Measurements from ENCODE around the gene IGDCC3. TPM values are rescaled to one million over a fixed set of nuclear protein-coding genes. Genes with fewer than 3 reads are reported as not detected.
A peak's percentile ranks its signal among the peaks of the same experiment; 100 is the strongest.
"Not testable (repeated sequence)": the region's sequence is repeated elsewhere in the genome, so short reads cannot be mapped to it uniquely, and the experiment has no call there.

The IGDCC3 gene
- total RNA-seq, 2 donors from 2014 or later, result not detected

DNA sequence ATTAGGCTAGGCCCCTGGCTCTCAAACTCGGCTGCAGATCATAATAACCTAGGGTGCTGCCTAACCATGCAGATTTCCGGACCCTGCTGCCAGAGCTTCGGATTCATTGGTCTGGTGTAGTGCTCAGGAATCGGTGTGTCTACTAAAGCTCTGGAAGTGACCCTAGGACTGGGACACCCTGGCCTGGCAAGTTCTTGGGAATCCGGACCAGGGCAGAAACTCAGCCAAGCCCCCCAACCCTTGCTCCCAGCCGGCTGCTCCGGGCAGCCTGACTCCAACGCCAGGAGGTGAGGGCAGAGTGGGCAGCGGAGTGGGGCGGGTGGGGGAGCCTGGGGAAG is 23.0 kb downstream of the IGDCC3 start:
- no peak for DNase-seq (ENCODE audit: low spot score)
- Histone ChIP-seq H3K4me3 (peak overlapping the region; percentile 32 to 54), H3K9me3 (peaks cover 0 to 10% of the 10 kb centered on the region in 2 donors), H3K27ac (no peak overlapping the region), H3K4me1 (peaks cover 0 to 6% of the 10 kb centered on the region in 2 donors), H3K27me3 (peaks cover 0 to 7% of the 10 kb centered on the region in 2 donors), H3K36me3 (no peaks in the 10 kb centered on the region)
- TF ChIP-seq, protein P1, sequence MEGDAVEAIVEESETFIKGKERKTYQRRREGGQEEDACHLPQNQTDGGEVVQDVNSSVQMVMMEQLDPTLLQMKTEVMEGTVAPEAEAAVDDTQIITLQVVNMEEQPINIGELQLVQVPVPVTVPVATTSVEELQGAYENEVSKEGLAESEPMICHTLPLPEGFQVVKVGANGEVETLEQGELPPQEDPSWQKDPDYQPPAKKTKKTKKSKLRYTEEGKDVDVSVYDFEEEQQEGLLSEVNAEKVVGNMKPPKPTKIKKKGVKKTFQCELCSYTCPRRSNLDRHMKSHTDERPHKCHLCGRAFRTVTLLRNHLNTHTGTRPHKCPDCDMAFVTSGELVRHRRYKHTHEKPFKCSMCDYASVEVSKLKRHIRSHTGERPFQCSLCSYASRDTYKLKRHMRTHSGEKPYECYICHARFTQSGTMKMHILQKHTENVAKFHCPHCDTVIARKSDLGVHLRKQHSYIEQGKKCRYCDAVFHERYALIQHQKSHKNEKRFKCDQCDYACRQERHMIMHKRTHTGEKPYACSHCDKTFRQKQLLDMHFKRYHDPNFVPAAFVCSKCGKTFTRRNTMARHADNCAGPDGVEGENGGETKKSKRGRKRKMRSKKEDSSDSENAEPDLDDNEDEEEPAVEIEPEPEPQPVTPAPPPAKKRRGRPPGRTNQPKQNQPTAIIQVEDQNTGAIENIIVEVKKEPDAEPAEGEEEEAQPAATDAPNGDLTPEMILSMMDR (IDR thresholded peaks at IDR 0.05), result no peak

DNA sequence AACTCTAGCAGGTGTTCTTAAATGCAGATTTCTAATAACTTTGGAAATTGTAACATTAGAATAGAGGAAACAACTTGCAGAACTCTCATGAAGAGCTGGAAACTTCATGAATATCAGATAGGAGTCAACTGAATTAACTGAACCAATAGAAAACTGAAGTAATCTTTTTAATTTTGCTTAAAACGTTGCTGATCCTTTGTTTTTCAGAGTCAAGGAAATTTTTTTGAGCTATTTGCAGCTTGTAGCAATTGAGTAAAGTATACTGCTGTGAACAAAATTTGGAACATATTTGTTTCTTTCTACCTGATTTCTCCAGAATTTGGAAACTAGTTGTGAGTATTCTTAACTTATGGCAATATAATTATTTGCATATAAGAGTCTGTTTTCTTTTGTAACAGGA is 25.8 kb downstream of the IGDCC3 start:
- not testable (repeated sequence) for DNase-seq (ENCODE audit: low spot score); H3K27me3 ChIP-seq; H3K4me3 ChIP-seq; H3K9me3 ChIP-seq; H3K27ac ChIP-seq; H3K36me3 ChIP-seq; H3K4me1 ChIP-seq

DNA sequence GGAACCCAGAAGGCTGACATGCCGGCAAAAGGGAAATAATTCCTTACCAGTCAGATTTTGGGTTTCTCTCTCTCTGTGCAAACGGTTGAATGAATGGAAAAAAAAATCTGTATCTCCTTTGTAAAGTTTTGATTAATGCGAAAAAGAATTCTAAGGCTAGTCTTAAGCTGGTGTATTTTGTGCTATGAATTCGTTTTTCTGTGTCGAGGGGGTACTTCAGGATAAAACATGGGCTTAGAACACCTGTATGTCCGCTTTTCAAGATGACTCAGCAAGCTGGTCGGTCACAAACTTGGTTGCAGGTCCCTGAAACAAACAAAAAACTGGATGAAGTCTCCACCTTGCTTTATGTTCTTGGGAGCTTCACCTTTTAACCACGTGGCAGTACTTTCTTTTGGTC is 28.5 kb downstream of the IGDCC3 start:
- Histone ChIP-seq H3K9me3 (peaks cover 0 to 10% of the 10 kb centered on the region in 2 donors), H3K4me3 (no peak overlapping the region), H3K4me1 (no peaks in the 10 kb centered on the region), H3K27ac (no peak overlapping the region), H3K27me3 (no peaks in the 10 kb centered on the region), H3K36me3 (no peaks in the 10 kb centered on the region)
- TF ChIP-seq, protein P1 (IDR thresholded peaks at IDR 0.05), result no peak
- DNase-seq (ENCODE audit: low spot score), result no peak

DNA sequence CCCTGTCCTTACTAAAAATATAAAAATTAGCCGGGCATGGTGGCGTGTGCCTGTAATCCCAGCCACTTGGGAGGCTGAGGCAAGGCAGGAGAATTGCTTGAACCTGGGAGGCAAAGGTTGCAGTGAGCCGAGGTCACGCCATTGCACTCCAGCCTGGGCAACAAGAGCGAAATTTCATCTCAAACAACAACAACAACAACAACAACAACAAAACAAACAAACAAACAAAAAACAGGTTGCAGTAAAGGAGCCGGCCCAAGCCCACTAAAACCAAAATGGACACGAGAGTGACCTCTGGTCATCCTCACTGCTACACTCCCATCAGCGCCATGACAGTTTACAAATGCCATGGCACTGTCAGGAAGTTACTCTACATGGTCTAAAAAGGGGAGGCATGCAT is 30.0 kb downstream of the IGDCC3 start:
- H3K4me1 ChIP-seq; H3K9me3 ChIP-seq; H3K36me3 ChIP-seq; H3K27me3 ChIP-seq; DNase-seq (ENCODE audit: low spot score); H3K4me3 ChIP-seq; H3K27ac ChIP-seq: not testable (repeated sequence)

DNA sequence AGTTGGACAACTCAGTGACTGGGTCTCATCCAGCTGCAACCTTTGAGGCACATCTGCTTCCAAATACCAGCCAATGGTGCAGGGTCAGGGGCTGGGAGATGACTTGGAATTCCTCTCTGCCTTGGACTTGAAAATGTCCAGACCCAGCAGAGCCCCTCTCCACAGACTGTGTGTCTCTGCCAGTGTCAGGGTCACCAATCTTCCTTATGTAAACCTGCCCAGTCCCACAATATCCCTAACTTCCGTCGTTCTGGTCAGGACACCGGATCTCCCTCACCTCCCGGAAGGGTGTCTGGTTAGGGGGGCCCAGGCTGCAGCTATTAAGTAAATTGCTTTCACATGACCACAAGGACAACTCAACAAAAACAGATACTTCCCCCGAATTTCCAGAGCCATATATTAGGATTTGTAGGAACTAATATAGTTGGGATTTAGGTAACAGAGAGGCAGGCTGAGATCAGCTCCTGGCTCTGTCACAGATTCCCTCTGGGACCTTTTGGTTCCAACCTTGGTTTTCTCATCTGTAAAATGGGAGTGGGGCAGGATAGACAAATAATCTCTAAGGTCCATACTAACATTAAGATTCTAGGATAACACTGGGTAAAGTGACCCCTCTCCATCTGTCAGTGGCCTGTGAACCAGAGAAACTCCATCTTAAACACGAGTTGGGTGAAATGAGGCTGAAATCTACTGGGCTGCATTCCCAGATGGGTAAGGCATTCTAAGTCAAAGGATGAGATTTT is 30.8 kb downstream of the IGDCC3 start:
- TF ChIP-seq, protein P1 (IDR thresholded peaks at IDR 0.05), result no peak
- Histone ChIP-seq H3K4me1 (no peaks in the 10 kb centered on the region), H3K27ac (no peak overlapping the region)

DNA sequence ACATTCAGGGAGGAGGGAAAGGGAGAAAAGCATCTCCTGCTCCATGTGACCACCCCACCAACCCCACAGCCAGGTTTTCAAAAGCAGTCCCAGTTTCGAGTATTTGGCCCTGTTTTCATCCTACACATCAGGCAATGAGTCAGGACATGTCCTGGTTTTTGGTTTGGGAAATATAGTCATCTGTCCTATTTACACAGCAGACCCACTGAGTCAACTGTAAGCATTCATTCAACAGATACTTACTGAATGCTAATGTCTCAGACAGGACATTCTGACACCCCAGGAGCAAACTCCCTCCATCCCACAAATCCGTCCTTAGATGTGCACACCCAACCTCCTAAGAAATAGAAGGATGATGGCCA is 32.9 kb downstream of the IGDCC3 start:
- no peaks in the 10 kb centered on the region for H3K36me3 ChIP-seq
- H3K27me3 ChIP-seq, result no peaks in the 10 kb centered on the region
- H3K4me3 ChIP-seq, result no peak overlapping the region
- TF ChIP-seq, protein P1 (IDR thresholded peaks at IDR 0.05), result no peak
- no peaks in the 10 kb centered on the region for H3K9me3 ChIP-seq
- H3K4me1 ChIP-seq, result no peaks in the 10 kb centered on the region
- no peak overlapping the region for H3K27ac ChIP-seq
- DNase-seq (ENCODE audit: low spot score), result no peak

More for the DNA sequence above, 30.8 kb downstream of the IGDCC3 start:
- Histone ChIP-seq H3K9me3 (peaks cover 0 to 5% of the 10 kb centered on the region in 2 donors), H3K27me3 (no peaks in the 10 kb centered on the region), H3K4me3 (no peak overlapping the region), H3K36me3 (no peaks in the 10 kb centered on the region)
- no peak for DNase-seq (ENCODE audit: low spot score)
